Measurements from ENCODE around the gene DUSP22. TPM values are rescaled to one million over a fixed set of nuclear protein-coding genes. Genes with fewer than 3 reads are reported as not detected.
A peak's percentile ranks its signal among the peaks of the same experiment; 100 is the strongest.

The DUSP22 gene
- total and polyA plus RNA-seq, 9 of the 15 experiments (the other 6 are each of a cell fraction or from before 2014, with no cell fraction given): 9.3 to 19.4 (median 11.8) TPM

DNA sequence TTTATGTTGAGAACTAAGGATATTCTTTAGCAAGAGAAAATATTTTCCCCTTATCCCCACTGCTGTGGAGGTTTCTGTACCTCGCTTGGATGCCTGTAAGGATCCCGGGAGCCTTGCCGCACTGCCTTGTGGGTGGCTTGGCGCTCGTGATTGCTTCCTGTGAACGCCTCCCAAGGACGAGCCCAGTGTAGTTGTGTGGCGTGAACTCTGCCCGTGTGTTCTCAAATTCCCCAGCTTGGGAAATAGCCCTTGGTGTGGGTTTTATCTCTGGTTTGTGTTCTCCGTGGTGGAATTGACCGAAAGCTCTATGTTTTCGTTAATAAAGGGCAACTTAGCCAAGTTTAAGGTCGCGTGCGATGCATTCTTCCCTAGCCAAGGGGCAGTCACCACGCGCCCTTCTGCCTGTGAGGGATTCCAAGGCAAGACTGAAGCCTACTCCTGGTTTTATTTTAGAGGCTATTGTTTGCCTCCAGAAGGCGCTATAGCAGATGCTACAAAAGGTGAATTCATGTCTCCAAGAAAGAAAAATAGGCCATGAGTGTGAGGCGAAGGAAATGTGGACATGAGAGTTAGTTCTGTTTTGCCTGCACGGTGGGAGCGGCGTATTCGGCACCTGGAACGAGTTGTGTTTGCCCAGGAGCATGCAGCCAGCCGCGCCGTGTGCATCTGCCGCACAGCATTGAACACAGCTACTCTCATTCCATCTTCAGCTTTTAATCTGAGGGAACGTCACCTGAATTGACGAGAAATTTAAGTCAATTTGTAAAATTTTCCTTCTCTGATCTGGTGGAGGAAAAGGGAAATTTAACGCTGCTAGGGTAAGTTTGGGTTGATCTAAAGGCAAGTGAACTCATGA lies 59.0 kb downstream of the DUSP22 start:
- FAIRE-seq: no peak

More for the DNA sequence above, 59.0 kb downstream of the DUSP22 start:
- no peaks in the 10 kb centered on the region for H3K9me3 ChIP-seq (replicated peaks; ENCODE audit: control insufficient read depth, insufficient read depth, low read depth, low read length)
- H3K79me2 ChIP-seq (ENCODE audit: control insufficient read depth, insufficient read depth, low read length): no peaks in the 10 kb centered on the region
- ChIA-PET POLR2A (interaction anchor here (1.1 to 3.0 kb wide), 4 partner anchors 10 to 30 kb away, joined by 3 to 19 read pairs (median 4); no protein-coding TSS in a partner anchor), CTCF (ENCODE audit: low intra/inter-chr PET ratio) (no interaction called here)
- no peak overlapping the region for H3K9ac ChIP-seq (ENCODE audit: insufficient read depth in 1 of 2, low read depth in 2 of 2, low read length in 2 of 2)
- H3K4me1 ChIP-seq (replicated peaks in 1 of 2; ENCODE audit: control insufficient read depth in 2 of 2, insufficient read depth in 2 of 2, low read length in 2 of 2): no peaks in the 10 kb centered on the region
- H3K27me3 ChIP-seq (ENCODE audit: control insufficient read depth in 2 of 2, insufficient read depth in 2 of 2, low read length in 2 of 2): peaks cover 4 to 36% of the 10 kb centered on the region in 2 experiments; a peak in 4 of 5 replicates
- H2AFZ ChIP-seq (ENCODE audit: low read depth, low read length): no peak overlapping the region
- no peak for DNase-seq (ENCODE audit: extremely low read depth in 1 of 4, low spot score in 3 of 4)
- ATAC-seq: no peak
- no peak overlapping the region for H3K4me2 ChIP-seq (ENCODE audit: insufficient read depth, low read length)
- peaks cover 11% of the 10 kb centered on the region; the same call in 1 of the 2 replicates for H4K20me1 ChIP-seq (replicated peaks; ENCODE audit: control insufficient read depth, insufficient read depth, low read length)
- no peak overlapping the region for H3K4me3 ChIP-seq
- H3K36me3 ChIP-seq (ENCODE audit: control insufficient read depth, insufficient read depth, low read length): no peaks in the 10 kb centered on the region
- TF ChIP-seq PPARD (CRISPR knock-in tag; IDR thresholded peaks at IDR 0.05) (no peak), ATF1 (CRISPR knock-in tag; IDR thresholded peaks at IDR 0.05) (peak; percentile 23; the same call in 1 of the 2 replicates), ATF1 (tag; IDR thresholded peaks at IDR 0.05) (no peak), ZNF184 (CRISPR knock-in tag; IDR thresholded peaks at IDR 0.05) (0 out of 2 replicates have a peak, but pooled peaks have one; percentile 37), CTCF (IDR thresholded peaks at IDR 0.05 in 2 of 3, conservative IDR thresholded peaks at IDR 0.05 in 1 of 3; ENCODE audit: insufficient read depth in 2 of 3, low read depth in 1 of 3, low read length in 3 of 3) (peak in 2 of 3 experiments; percentile 26; a peak in 2 of 6 replicates)
- TSS peak; percentile 34 for BruUV-seq (replicated peaks)
- WGBS (ENCODE audit: insufficient coverage, low coverage, missing lambda C conversion rate): 36% methylated on average over 31 of the region's 31 CpGs
- in situ Hi-C loops (cut with MboI): no loop called here
- intact Hi-C loops (cut with micrococcal nuclease): no loop called here
- H3K27ac ChIP-seq (ENCODE audit: extremely low read depth, low read depth, low read length): no peak overlapping the region
- no peaks in the 10 kb centered on the region for H3K9me1 ChIP-seq (ENCODE audit: control insufficient read depth, insufficient read depth, low read length)
